Heart left ventricle (tissue), 16 donors: Measurements from ENCODE around the gene TMEM236. TPM values are rescaled to one million over a fixed set of nuclear protein-coding genes. Genes with fewer than 3 reads are reported as not detected.

Source experiments
- ATAC-seq, 4 donors: fragments of 200-7000 bp; cut with Tn5 transposase; one replicate each; pipeline ENCODE4 v1.9.1; 2020 to 2022; ENCODE audit warnings: moderate library complexity in 4 of 4, mild to moderate bottlenecking in 3 of 4, moderate number of reproducible peaks in 1 of 4
- DNase-seq, 5 donors: peaks; one replicate each; pipeline ENCODE4 v3.0.0-alpha.2; 2020
- H3K27ac ChIP-seq, 12 donors: fragments of 200-600 bp; sonication (generic) in 4 of 12; one replicate each; pipeline versions ENCODE4 v1.5.0 to v1.8.0; 2016 to 2022; ENCODE audit warnings: mild to moderate bottlenecking in 2 of 12
- H3K27me3 ChIP-seq, 9 donors: fragments of 200-600 bp; sonication (generic) in 2 of 9; one replicate each; pipeline versions ENCODE4 v1.5.1 to v1.8.0; 2016 to 2022; ENCODE audit warnings: mild to moderate bottlenecking in 3 of 9
- H3K36me3 ChIP-seq, 9 donors: fragments of 200-600 bp; sonication (generic) in 2 of 9; one replicate each; pipeline versions ENCODE4 v1.5.0 to v1.8.0; 2018 to 2022; ENCODE audit warnings: mild to moderate bottlenecking in 2 of 9
- H3K4me1 ChIP-seq, 12 donors: fragments of 200-600 bp; sonication (generic) in 4 of 12; one replicate each; pipeline versions ENCODE4 v1.5.0 to v1.8.0; 2016 to 2022; ENCODE audit warnings: mild to moderate bottlenecking in 3 of 12
- H3K4me3 ChIP-seq, 12 donors: fragments of 200-600 bp; sonication (generic) in 4 of 12; one replicate each; pipeline versions ENCODE4 v1.5.0 to v1.8.0; 2017 to 2022; ENCODE audit warnings: mild to moderate bottlenecking in 9 of 12, moderate library complexity in 4 of 12
- H3K9me3 ChIP-seq, 12 donors: fragments of 200-600 bp; sonication (generic) in 4 of 12; one replicate each; pipeline versions ENCODE4 v1.5.0 to v1.8.0; 2016 to 2022; ENCODE audit warnings: mild to moderate bottlenecking in 1 of 12
- CTCF ChIP-seq, 12 donors: fragments of 200-600 bp; sonication (generic) in 4 of 12; IDR thresholded peaks; one replicate each; pipeline versions ENCODE4 v1.5.0 to v1.8.0; 2018 to 2022; ENCODE audit warnings: antibody characterized with exemption in 12 of 12, mild to moderate bottlenecking in 5 of 12
- POLR2A ChIP-seq, 2 donors: fragments of 450-650 bp; IDR thresholded peaks; one replicate each; pipeline ENCODE4 v1.6.1; 2017; ENCODE audit warnings: antibody characterized with exemption in 2 of 2, mild to moderate bottlenecking in 2 of 2, moderate library complexity in 2 of 2
- WGBS, 4 donors: extraction: QIAGEN DNeasy Blood & Tissue Kit in 2 of 4; methylation state at CpG; one replicate each; pipeline versions ENCODE4 v1.1.5 to v1.1.7; 2013 to 2018; 5-methylcytosine and 5-hydroxymethylcytosine counted together
- intact Hi-C, 10 donors: fragments of 100-400 bp; cut with DNase I; formaldehyde crosslinking; loops; one replicate each; pipeline versions ENCODE4 v1.11.1 to v1.14.2; 2022
- long read RNA-seq, 3 donors: library from polyadenylated mRNA; unstranded; transcript quantifications; one replicate each; pipeline ENCODE4 v2.0.0, GENCODE V29; 2020 to 2021
- polyA plus RNA-seq, 2 donors: library from polyadenylated mRNA; stranded (reverse); fragments of 200-250 nt; gene quantifications; one replicate each; pipeline ENCODE4 v1.2.3, GENCODE V29; 2013
- total RNA-seq, 9 donors: library from RNA; depleted of rRNA in 2 of 9; stranded (reverse); fragments of >200 nt in 2 of 9; fragmentation: NEBNext Ultra II Directional in 3 of 9; extraction: Animal tissue kit (Norgen Biotek cat#: 25700) in 3 of 9; gene quantifications; one replicate each; pipeline versions ENCODE4 v1.1.0 to v1.2.4, GENCODE V29; 2016 to 2023
- donor health status: ischemic (EF 13 %, LVEDD 7.1; RV severe dilation, severe dysfunction).
- donor health status: healthy with polysubstance abuse.
- donor health status: DM: no; HTN: yes; CAD: no.
- donor health status: DM: no; HTN: no; CAD: no.
- donor health status: ischemic (EF 25% LVEDD 6.9; RV normal size, moderate dysfunction).
- donor health status: ischemic (EF 25% LVEDD 5.7; RV mildly dilated, moderate dysfunction).
- donor health status: healthy.
- donor health status: DM: yes; HTN: yes; CAD: no.
- donor health status: ischemic (EF 35%, LVEDD 5.7; RV mildly dilated, moderate dysfunction).
- donor health status: nonischemic (EF 11% LVEDD 7.7; RV severe dilation, severe dysfunction).
- donor health status: DM: yes; HTN: yes; CAD: no.
- donor health status: PGD.
- donor health status: ischemic (EF 29% LVEDD 5.4; RV normal size, mild dysfunction).
- donor health status: nonischemic (EF 23%, LVEDD 6.1; RV moderate dilation, normal function).

Gene TMEM236
- 1 to 10 TPM in 1 of 9 donors, under 1 TPM in 8; 0.09 to 3.2 (median 0.44) TPM for total RNA-seq
- under 1 TPM; 0.23 to 0.25 TPM for polyA plus RNA-seq
- long read RNA-seq, donor 1, result 0 reads
- long read RNA-seq, donor 2, result 0 reads
- long read RNA-seq, donor 3, result 0 reads

- TF ChIP-seq POLR2A (IDR thresholded peaks at IDR 0.05) (no peak), CTCF (IDR thresholded peaks at IDR 0.05) (no peak)
- no peak for DNase-seq
- no peaks in the 10 kb centered on the region for H3K27me3 ChIP-seq
- ATAC-seq, result no peak
- no peaks in the 10 kb centered on the region for H3K9me3 ChIP-seq
- intact Hi-C loops, result no loop called here
- H3K4me1 ChIP-seq, result peaks cover 0 to 4% (median 0%) of the 10 kb centered on the region in 12 donors
- no peak within 1 kb of the TSS for H3K27ac ChIP-seq
- no peaks in the 10 kb centered on the region for H3K36me3 ChIP-seq
- no peak within 1 kb of the TSS for H3K4me3 ChIP-seq
- 68 to 83% (median 79%) methylated on average over 9 of the region's 9 CpGs for WGBS, 4 donors
These were observed at the start of gene TMEM236 for GRCh38 chr10:17751781-17752445. TMEM236 (plus strand) TSS chr10:17752201; CDS start chr10:17752296, 95 bp downstream.

GRCh38 chr10:17703706-17704105, 48.3 kb upstream of the TMEM236 start:
- H3K27me3 ChIP-seq, result no peaks in the 10 kb centered on the region
- no peak for TF ChIP-seq POLR2A (IDR thresholded peaks at IDR 0.05)
- no peak for TF ChIP-seq CTCF (IDR thresholded peaks at IDR 0.05)
- H3K27ac ChIP-seq, result no peak overlapping the region
- DNase-seq (no peak), ATAC-seq (no peak)
- no peaks in the 10 kb centered on the region for H3K9me3 ChIP-seq
- H3K4me1 ChIP-seq, result no peaks in the 10 kb centered on the region
- intact Hi-C loops, result loop anchor here in 1 of 10 donors (10.0 kb wide), 1 partner anchor 59 kb away; the partner anchor contains the start of gene STAM
- 96 to 100% (median 99%) methylated on average over 3 of the region's 3 CpGs for WGBS, 4 donors
- peaks cover 0 to 91% (median 65%) of the 10 kb centered on the region in 9 donors for H3K36me3 ChIP-seq
- H3K4me3 ChIP-seq, result no peak overlapping the region

- no peak for TF ChIP-seq POLR2A (IDR thresholded peaks at IDR 0.05)
- no peak for TF ChIP-seq CTCF (IDR thresholded peaks at IDR 0.05)
- Histone ChIP-seq H3K4me3 (no peak overlapping the region), H3K9me3 (no peaks in the 10 kb centered on the region), H3K27me3 (no peaks in the 10 kb centered on the region), H3K36me3 (peaks cover 0 to 99% (median 89%) of the 10 kb centered on the region in 9 donors), H3K27ac (no peak overlapping the region), H3K4me1 (peaks cover 0 to 8% (median 0%) of the 10 kb centered on the region in 12 donors)
- whole genome bisulfite sequencing, 4 donors, result 95 to 99% (median 96%) methylated on average over 10 of the region's 10 CpGs
- ATAC-seq (no peak), DNase-seq (no peak)
- intact Hi-C loops, result loop anchor here in 1 of 10 donors (10.0 kb wide), 1 partner anchor 64 kb away; the partner anchor contains the start of gene STAM
These were observed 43.2 kb upstream of the TMEM236 start for GRCh38 chr10:17708821-17709220.

- Histone ChIP-seq H3K9me3 (no peaks in the 10 kb centered on the region), H3K27ac (no peak overlapping the region), H3K4me3 (no peak overlapping the region), H3K36me3 (peaks cover 0 to 99% (median 89%) of the 10 kb centered on the region in 9 donors), H3K27me3 (no peaks in the 10 kb centered on the region), H3K4me1 (peaks cover 0 to 8% (median 0%) of the 10 kb centered on the region in 12 donors)
- ATAC-seq, result no peak
- intact Hi-C loops, result loop anchor here in 1 of 10 donors (10.0 kb wide), 1 partner anchor 65 kb away; the partner anchor contains the start of gene STAM
- WGBS, 4 donors, result 84 to 94% (median 86%) methylated on average over 5 of the region's 5 CpGs
- no peak for DNase-seq
- no peak for TF ChIP-seq POLR2A (IDR thresholded peaks at IDR 0.05)
- no peak for TF ChIP-seq CTCF (IDR thresholded peaks at IDR 0.05)
These were observed 42.5 kb upstream of the TMEM236 start for GRCh38 chr10:17709492-17709891.
